Measurements from ENCODE around the gene GALNTL6. TPM values are rescaled to one million over a fixed set of nuclear protein-coding genes. Genes with fewer than 3 reads are reported as not detected.
A peak's percentile ranks its signal among the peaks of the same experiment; 100 is the strongest.

GALNTL6 gene
- total and polyA plus RNA-seq, 2 donors (not counting 1 experiment from before 2014, with no cell fraction given): 0.99 to 1.1 TPM

- Mint-ChIP-seq H3K27me3 (no peaks in the 10 kb centered on the region), H3K9me3 (ENCODE audit: insufficient read depth) (no peaks in the 10 kb centered on the region), H3K4me3 (no peak overlapping the region), H3K27ac (no peak overlapping the region), H3K4me1 (no peaks in the 10 kb centered on the region)
- peak; percentile 6 for DNase-seq
- Histone ChIP-seq H3K79me2 (ENCODE audit: control insufficient read depth, insufficient read depth, low read length) (no peaks in the 10 kb centered on the region), H2AFZ (ENCODE audit: insufficient read depth, low read depth, low read length, poor library complexity, severe bottlenecking) (no peak overlapping the region), H3K9ac (ENCODE audit: low read length) (no peak overlapping the region), H3K27ac (ENCODE audit: low read length in 2 of 2) (no peak overlapping the region), H3K9me3 (ENCODE audit: control extremely low read depth in 1 of 3, control insufficient read depth in 2 of 3, insufficient read depth in 1 of 3, low read length in 2 of 3) (no peaks in the 10 kb centered on the region), H3K4me2 (replicated peaks; ENCODE audit: low read depth, low read length, poor library complexity, severe bottlenecking) (no peak overlapping the region), H3K27me3 (replicated peaks in 1 of 4; ENCODE audit: control extremely low read depth in 1 of 4, control insufficient read depth in 3 of 4, insufficient read depth in 4 of 4, low read length in 3 of 4) (no peaks in the 10 kb centered on the region), H3K4me1 (ENCODE audit: control insufficient read depth in 2 of 2, insufficient read depth in 2 of 2, low read length in 2 of 2) (no peaks in the 10 kb centered on the region), H3K36me3 (replicated peaks in 1 of 2; ENCODE audit: control extremely low read depth in 1 of 2, control insufficient read depth in 1 of 2, extremely low read depth in 1 of 2, insufficient read depth in 2 of 2, low read length in 1 of 2) (no peaks in the 10 kb centered on the region), H3K4me3 (ENCODE audit: control extremely low read depth in 1 of 5, extremely low read depth in 1 of 5, insufficient read depth in 1 of 5, low read depth in 2 of 5, low read length in 4 of 5) (no peak overlapping the region), H4K20me1 (ENCODE audit: control insufficient read depth, insufficient read depth, low read length, poor library complexity, severe bottlenecking) (no peaks in the 10 kb centered on the region)
- no peak for ATAC-seq (ENCODE audit: low read depth)
- POLR2A ChIA-PET: no interaction called here
- no CpG with 5 or more reads among the region's 2 CpGs for WGBS (ENCODE audit: insufficient coverage)
- CTCF ChIA-PET: no interaction called here
- TF ChIP-seq CTCF (IDR thresholded peaks at IDR 0.05): peak; percentile 23
- TF ChIP-seq EZH2 (IDR thresholded peaks at IDR 0.05; ENCODE audit: borderline replicate concordance, insufficient read depth, low read depth, low read length, poor library complexity, severe bottlenecking): no peak
- intact Hi-C loops (cut with micrococcal nuclease): no loop called here
These were observed 33.0 kb downstream of the GALNTL6 start for GRCh38 chr4:171846232-171846631.

- no peaks in the 10 kb centered on the region for H3K9me3 ChIP-seq (ENCODE audit: control extremely low read depth in 1 of 3, control insufficient read depth in 2 of 3, insufficient read depth in 1 of 3, low read length in 2 of 3)
- no peak overlapping the region for H3K27ac ChIP-seq (ENCODE audit: low read length in 2 of 2)
- Mint-ChIP-seq H3K9me3 (ENCODE audit: insufficient read depth) (no peaks in the 10 kb centered on the region), H3K27ac (no peak overlapping the region), H3K4me1 (no peaks in the 10 kb centered on the region), H3K27me3 (no peaks in the 10 kb centered on the region), H3K4me3 (no peak overlapping the region)
- ATAC-seq (ENCODE audit: low read depth): no peak
- no peak overlapping the region for H3K4me3 ChIP-seq (ENCODE audit: control extremely low read depth in 1 of 5, extremely low read depth in 1 of 5, insufficient read depth in 1 of 5, low read depth in 2 of 5, low read length in 4 of 5)
- ChIA-PET POLR2A (no interaction called here), CTCF (no interaction called here)
- intact Hi-C loops (cut with micrococcal nuclease): no loop called here
- no peaks in the 10 kb centered on the region for H3K36me3 ChIP-seq (replicated peaks in 1 of 2; ENCODE audit: control extremely low read depth in 1 of 2, control insufficient read depth in 1 of 2, extremely low read depth in 1 of 2, insufficient read depth in 2 of 2, low read length in 1 of 2)
- no peaks in the 10 kb centered on the region for H3K4me1 ChIP-seq (ENCODE audit: control insufficient read depth in 2 of 2, insufficient read depth in 2 of 2, low read length in 2 of 2)
- no peaks in the 10 kb centered on the region for H4K20me1 ChIP-seq (ENCODE audit: control insufficient read depth, insufficient read depth, low read length, poor library complexity, severe bottlenecking)
- H3K9ac ChIP-seq (ENCODE audit: low read length): no peak overlapping the region
- no peaks in the 10 kb centered on the region for H3K27me3 ChIP-seq (replicated peaks in 1 of 4; ENCODE audit: control extremely low read depth in 1 of 4, control insufficient read depth in 3 of 4, insufficient read depth in 4 of 4, low read length in 3 of 4)
- DNase-seq: no peak
- H2AFZ ChIP-seq (ENCODE audit: insufficient read depth, low read depth, low read length, poor library complexity, severe bottlenecking): no peak overlapping the region
- no peak overlapping the region for H3K4me2 ChIP-seq (replicated peaks; ENCODE audit: low read depth, low read length, poor library complexity, severe bottlenecking)
- no CpG with 5 or more reads among the region's 2 CpGs for WGBS (ENCODE audit: insufficient coverage)
- TF ChIP-seq CTCF (IDR thresholded peaks at IDR 0.05): no peak
- no peak for TF ChIP-seq EZH2 (IDR thresholded peaks at IDR 0.05; ENCODE audit: borderline replicate concordance, insufficient read depth, low read depth, low read length, poor library complexity, severe bottlenecking)
- no peaks in the 10 kb centered on the region for H3K79me2 ChIP-seq (ENCODE audit: control insufficient read depth, insufficient read depth, low read length)
These were observed 33.7 kb downstream of the GALNTL6 start for GRCh38 chr4:171846893-171847292.
